ENCODE measurements around the gene FAH.

Gene FAH

GRCh38 chr15:80174017-80174746 lies 21.4 kb downstream of the FAH start:
- DNase-seq = no peak

GRCh38 chr15:80175436-80175835 lies 22.6 kb downstream of the FAH start:
- DNase-seq = no peak

- DNase-seq = no peak
These were observed 23.6 kb downstream of the FAH start for GRCh38 chr15:80176443-80176842.

GRCh38 chr15:80177156-80177555 lies 24.4 kb downstream of the FAH start:
- no peak for DNase-seq

- DNase-seq = no peak
These were observed 26.4 kb downstream of the FAH start for GRCh38 chr15:80179025-80179759.

GRCh38 chr15:80179935-80180334 lies 27.1 kb downstream of the FAH start:
- DNase-seq = no peak

GRCh38 chr15:80180468-80180867 lies 27.7 kb downstream of the FAH start:
- DNase-seq = no peak

- no peak for DNase-seq
These were observed 28.2 kb downstream of the FAH start for GRCh38 chr15:80180986-80181385.

GRCh38 chr15:80182611-80183261 lies 29.9 kb downstream of the FAH start:
- DNase-seq = no peak

GRCh38 chr15:80183306-80183705 lies 30.5 kb downstream of the FAH start:
- DNase-seq = no peak

- DNase-seq = no peak
These were observed 31.1 kb downstream of the FAH start for GRCh38 chr15:80183886-80184285.

GRCh38 chr15:80184554-80184953 lies 31.8 kb downstream of the FAH start:
- DNase-seq = no peak

- no peak for DNase-seq
These were observed 32.4 kb downstream of the FAH start for GRCh38 chr15:80185152-80185551.

- DNase-seq = no peak
These were observed 33.3 kb downstream of the FAH start for GRCh38 chr15:80186066-80186465.

GRCh38 chr15:80186597-80186996 lies 33.8 kb downstream of the FAH start:
- no peak for DNase-seq

- no peak for DNase-seq
These were observed 35.5 kb downstream of the FAH start for GRCh38 chr15:80188251-80188650.

- DNase-seq = no peak
These were observed 38.4 kb downstream of the FAH start for GRCh38 chr15:80191198-80191597.

- DNase-seq = no peak
These were observed 39.2 kb downstream of the FAH start for GRCh38 chr15:80191897-80192595.

- DNase-seq = no peak
These were observed 41.4 kb downstream of the FAH start for GRCh38 chr15:80194186-80194585.

GRCh38 chr15:80194914-80195313 lies 42.1 kb downstream of the FAH start:
- DNase-seq = no peak

GRCh38 chr15:80199366-80199765 lies 46.6 kb downstream of the FAH start:
- DNase-seq = no peak

- DNase-seq = no peak
These were observed 47.1 kb downstream of the FAH start for GRCh38 chr15:80199869-80200268.
